Measurements from ENCODE around the gene ATXN7L2.

The ATXN7L2 gene

DNA sequence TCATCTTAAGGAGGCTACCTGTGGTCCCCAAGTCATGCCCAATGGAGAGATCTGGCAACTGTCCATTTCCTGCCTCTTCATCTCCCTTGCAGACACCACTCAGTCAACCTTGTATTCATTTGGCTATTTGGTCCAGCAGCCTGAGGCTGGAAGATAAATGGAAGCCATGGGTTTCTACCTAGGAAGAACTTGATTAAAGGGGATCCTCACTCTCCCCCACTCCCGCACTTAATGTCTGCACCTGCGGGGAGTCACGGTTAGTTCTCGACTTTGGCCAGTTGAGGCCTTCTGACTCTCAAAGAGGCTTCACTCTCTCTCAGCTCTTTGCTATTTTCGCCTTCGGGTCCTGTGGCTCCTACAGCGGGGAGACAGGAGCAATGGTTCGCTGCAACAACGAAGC is 8.4 kb upstream of the ATXN7L2 start:
- no peaks in the 10 kb centered on the region for H3K36me3 ChIP-seq (ENCODE audit: control insufficient read depth in 2 of 2, insufficient read depth in 2 of 2, low read length in 2 of 2)
- no peak overlapping the region for H3K27ac ChIP-seq (ENCODE audit: low read depth in 2 of 2, low read length in 2 of 2)
- no peak overlapping the region for H3K4me3 ChIP-seq (ENCODE audit: low read length in 2 of 2)
- no peak overlapping the region for H3K9ac ChIP-seq (ENCODE audit: low read depth in 1 of 2, low read length in 2 of 2)
- no peaks in the 10 kb centered on the region for H3K4me1 ChIP-seq (ENCODE audit: control insufficient read depth in 2 of 2, insufficient read depth in 2 of 2, low read length in 2 of 2)
- H3K27me3 ChIP-seq (ENCODE audit: control insufficient read depth in 2 of 2, insufficient read depth in 2 of 2, low read length in 2 of 2), result peaks cover 7% of the 10 kb centered on the region in 2 donors
- no peaks in the 10 kb centered on the region for H3K9me3 ChIP-seq (ENCODE audit: control insufficient read depth in 2 of 2, low read length in 2 of 2)

DNA sequence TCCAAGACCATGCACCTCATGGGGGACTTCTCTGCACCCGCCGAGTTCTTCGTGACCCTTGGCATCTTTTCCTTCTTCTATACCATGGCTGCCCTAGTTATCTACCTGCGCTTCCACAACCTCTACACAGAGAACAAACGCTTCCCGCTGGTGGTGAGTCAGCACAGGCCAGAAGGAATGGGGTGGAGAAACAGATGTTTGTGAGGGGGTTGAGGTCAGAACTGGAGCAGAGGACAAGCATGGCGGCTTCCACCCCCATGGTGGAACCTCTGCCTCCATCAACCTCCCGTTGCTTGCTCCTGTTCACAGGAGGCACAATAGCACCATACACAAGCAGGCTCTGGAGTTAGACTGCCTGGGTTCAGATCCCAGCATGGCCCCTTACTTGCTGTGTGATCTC is 6.9 kb upstream of the ATXN7L2 start:
- H3K36me3 ChIP-seq (ENCODE audit: control insufficient read depth in 2 of 2, insufficient read depth in 2 of 2, low read length in 2 of 2), result no peaks in the 10 kb centered on the region
- no peak overlapping the region for H3K4me3 ChIP-seq (ENCODE audit: low read length in 2 of 2)
- H3K27me3 ChIP-seq (ENCODE audit: control insufficient read depth in 2 of 2, insufficient read depth in 2 of 2, low read length in 2 of 2), result peaks cover 0 to 6% of the 10 kb centered on the region in 2 donors
- no peak overlapping the region for H3K9ac ChIP-seq (ENCODE audit: low read depth in 1 of 2, low read length in 2 of 2)
- no peaks in the 10 kb centered on the region for H3K4me1 ChIP-seq (ENCODE audit: control insufficient read depth in 2 of 2, insufficient read depth in 2 of 2, low read length in 2 of 2)
- H3K9me3 ChIP-seq (ENCODE audit: control insufficient read depth in 2 of 2, low read length in 2 of 2), result no peaks in the 10 kb centered on the region
- no peak overlapping the region for H3K27ac ChIP-seq (ENCODE audit: low read depth in 2 of 2, low read length in 2 of 2)

DNA sequence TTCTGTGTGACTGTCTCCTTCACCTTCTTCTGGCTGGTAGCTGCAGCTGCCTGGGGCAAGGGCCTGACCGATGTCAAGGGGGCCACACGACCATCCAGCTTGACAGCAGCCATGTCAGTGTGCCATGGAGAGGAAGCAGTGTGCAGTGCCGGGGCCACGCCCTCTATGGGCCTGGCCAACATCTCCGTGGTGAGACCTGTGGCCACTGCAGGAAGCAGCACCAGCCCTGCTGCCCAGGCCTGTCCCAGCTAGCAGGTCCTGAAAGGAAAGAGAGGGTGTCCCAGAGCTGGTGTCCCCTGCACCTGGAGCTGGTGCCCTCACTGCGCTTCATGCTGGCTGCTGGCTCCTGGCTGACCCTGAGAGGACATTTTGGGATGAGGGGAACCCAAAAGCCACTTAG is 5.9 kb upstream of the ATXN7L2 start:
- peaks cover 0 to 6% of the 10 kb centered on the region in 2 donors for H3K27me3 ChIP-seq (ENCODE audit: control insufficient read depth in 2 of 2, insufficient read depth in 2 of 2, low read length in 2 of 2)
- no peak overlapping the region for H3K4me3 ChIP-seq (ENCODE audit: low read length in 2 of 2)
- H3K9me3 ChIP-seq (ENCODE audit: control insufficient read depth in 2 of 2, low read length in 2 of 2), result no peaks in the 10 kb centered on the region
- H3K4me1 ChIP-seq (ENCODE audit: control insufficient read depth in 2 of 2, insufficient read depth in 2 of 2, low read length in 2 of 2), result peaks cover 0 to under 1% of the 10 kb centered on the region in 2 donors
- H3K9ac ChIP-seq (ENCODE audit: low read depth in 1 of 2, low read length in 2 of 2), result no peak overlapping the region
- no peak overlapping the region for H3K27ac ChIP-seq (ENCODE audit: low read depth in 2 of 2, low read length in 2 of 2)
- H3K36me3 ChIP-seq (ENCODE audit: control insufficient read depth in 2 of 2, insufficient read depth in 2 of 2, low read length in 2 of 2), result no peaks in the 10 kb centered on the region

DNA sequence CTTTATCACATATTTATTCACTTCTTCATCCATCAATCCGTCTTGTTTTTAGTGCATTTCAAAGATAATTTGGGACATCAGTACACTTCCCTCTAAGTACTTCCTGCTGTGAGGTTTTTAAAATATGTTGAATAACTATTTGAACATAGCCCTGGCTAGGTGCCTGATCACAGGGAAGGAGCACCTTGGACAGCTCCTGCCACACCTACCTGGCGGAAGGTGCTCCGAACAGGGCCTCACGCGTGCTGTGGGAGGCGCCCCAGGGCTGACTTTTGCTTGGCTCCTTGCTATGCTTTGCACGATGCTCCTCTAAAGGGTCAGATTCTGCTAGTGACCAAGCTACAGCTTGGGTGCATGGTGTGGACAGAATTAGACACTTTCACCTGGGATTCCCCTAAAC is 4.9 kb upstream of the ATXN7L2 start:
- peaks cover 6 to 7% of the 10 kb centered on the region in 2 donors for H3K4me1 ChIP-seq (ENCODE audit: control insufficient read depth in 2 of 2, insufficient read depth in 2 of 2, low read length in 2 of 2)
- peaks cover 2 to 3% of the 10 kb centered on the region in 2 donors for H3K27me3 ChIP-seq (ENCODE audit: control insufficient read depth in 2 of 2, insufficient read depth in 2 of 2, low read length in 2 of 2)
- no peak overlapping the region for H3K4me3 ChIP-seq (ENCODE audit: low read length in 2 of 2)
- H3K9ac ChIP-seq (ENCODE audit: low read depth in 1 of 2, low read length in 2 of 2), result no peak overlapping the region
- H3K27ac ChIP-seq (ENCODE audit: low read depth in 2 of 2, low read length in 2 of 2), result no peak overlapping the region
- H3K36me3 ChIP-seq (ENCODE audit: control insufficient read depth in 2 of 2, insufficient read depth in 2 of 2, low read length in 2 of 2), result no peaks in the 10 kb centered on the region
- no peaks in the 10 kb centered on the region for H3K9me3 ChIP-seq (ENCODE audit: control insufficient read depth in 2 of 2, low read length in 2 of 2)

DNA sequence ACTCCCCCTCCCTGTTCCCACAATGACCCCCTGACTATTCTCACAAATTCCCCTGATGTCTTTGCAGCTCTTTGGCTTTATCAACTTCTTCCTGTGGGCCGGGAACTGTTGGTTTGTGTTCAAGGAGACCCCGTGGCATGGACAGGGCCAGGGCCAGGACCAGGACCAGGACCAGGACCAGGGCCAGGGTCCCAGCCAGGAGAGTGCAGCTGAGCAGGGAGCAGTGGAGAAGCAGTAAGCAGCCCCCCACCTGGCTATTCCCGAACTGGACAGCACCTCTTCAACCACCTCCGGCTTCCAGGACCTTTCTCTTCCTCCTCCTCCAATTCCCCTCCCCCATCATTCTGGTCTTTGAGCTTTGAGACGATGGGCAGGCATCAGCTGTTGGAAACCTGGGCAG is 4.4 kb upstream of the ATXN7L2 start:
- Histone ChIP-seq H3K4me1 (ENCODE audit: control insufficient read depth in 2 of 2, insufficient read depth in 2 of 2, low read length in 2 of 2) (peaks cover 8 to 9% of the 10 kb centered on the region in 2 donors), H3K4me3 (ENCODE audit: low read length in 2 of 2) (no peak overlapping the region), H3K27me3 (ENCODE audit: control insufficient read depth in 2 of 2, insufficient read depth in 2 of 2, low read length in 2 of 2) (peaks cover 2 to 3% of the 10 kb centered on the region in 2 donors), H3K9ac (ENCODE audit: low read depth in 1 of 2, low read length in 2 of 2) (no peak overlapping the region), H3K36me3 (ENCODE audit: control insufficient read depth in 2 of 2, insufficient read depth in 2 of 2, low read length in 2 of 2) (no peaks in the 10 kb centered on the region), H3K27ac (ENCODE audit: low read depth in 2 of 2, low read length in 2 of 2) (no peak overlapping the region), H3K9me3 (ENCODE audit: control insufficient read depth in 2 of 2, low read length in 2 of 2) (no peaks in the 10 kb centered on the region)

DNA sequence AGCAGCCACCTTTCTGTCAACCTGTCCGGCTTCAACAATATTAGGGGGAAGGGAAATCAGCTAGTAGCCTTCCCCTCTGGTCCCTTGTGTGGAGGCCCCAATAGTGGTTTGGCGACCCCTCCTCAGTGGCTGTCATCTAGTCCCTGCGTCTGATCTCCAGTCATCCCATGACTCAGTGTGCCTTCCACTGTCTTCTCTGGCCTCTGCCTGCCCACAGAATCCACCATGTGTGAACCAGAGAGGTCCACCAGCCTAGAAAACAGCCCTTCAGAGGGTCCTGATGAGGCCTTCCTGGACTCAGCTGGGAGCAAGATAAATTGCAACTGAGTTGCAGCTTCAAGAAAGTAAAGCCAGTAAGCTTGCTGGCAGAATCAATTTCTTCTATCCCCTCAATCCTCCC is 3.8 kb upstream of the ATXN7L2 start:
- no peak overlapping the region for H3K4me3 ChIP-seq (ENCODE audit: low read length in 2 of 2)
- no peaks in the 10 kb centered on the region for H3K9me3 ChIP-seq (ENCODE audit: control insufficient read depth in 2 of 2, low read length in 2 of 2)
- no peaks in the 10 kb centered on the region for H3K36me3 ChIP-seq (ENCODE audit: control insufficient read depth in 2 of 2, insufficient read depth in 2 of 2, low read length in 2 of 2)
- H3K9ac ChIP-seq (ENCODE audit: low read depth in 1 of 2, low read length in 2 of 2), result no peak overlapping the region
- peaks cover 12 to 13% of the 10 kb centered on the region in 2 donors for H3K4me1 ChIP-seq (ENCODE audit: control insufficient read depth in 2 of 2, insufficient read depth in 2 of 2, low read length in 2 of 2)
- no peak overlapping the region for H3K27ac ChIP-seq (ENCODE audit: low read depth in 2 of 2, low read length in 2 of 2)
- H3K27me3 ChIP-seq (ENCODE audit: control insufficient read depth in 2 of 2, insufficient read depth in 2 of 2, low read length in 2 of 2), result peaks cover 2 to 3% of the 10 kb centered on the region in 2 donors

DNA sequence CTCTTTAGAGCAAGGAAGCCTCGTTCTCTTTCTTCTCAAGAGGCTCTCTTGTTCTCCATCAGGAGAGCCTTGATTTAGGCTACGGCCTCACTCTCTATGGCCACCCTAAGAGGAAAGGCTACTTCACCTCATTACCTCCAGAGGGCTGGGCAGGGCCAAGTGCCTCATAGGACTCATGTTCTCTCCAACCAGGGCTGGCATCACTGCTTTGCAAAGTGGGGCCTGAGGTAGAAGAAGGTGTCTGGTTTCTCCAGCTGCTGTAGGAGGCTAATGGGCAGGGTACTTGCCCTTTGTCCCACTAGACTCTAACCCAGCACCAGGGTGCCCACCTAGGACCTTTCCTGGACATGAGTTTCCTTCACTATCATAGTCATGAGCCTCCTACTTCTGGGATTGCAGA is 2.1 kb upstream of the ATXN7L2 start:
- Histone ChIP-seq H3K36me3 (ENCODE audit: control insufficient read depth in 2 of 2, insufficient read depth in 2 of 2, low read length in 2 of 2) (no peaks in the 10 kb centered on the region), H3K4me1 (ENCODE audit: control insufficient read depth in 2 of 2, insufficient read depth in 2 of 2, low read length in 2 of 2) (peaks cover 12 to 13% of the 10 kb centered on the region in 2 donors), H3K27me3 (ENCODE audit: control insufficient read depth in 2 of 2, insufficient read depth in 2 of 2, low read length in 2 of 2) (peaks cover 2 to 3% of the 10 kb centered on the region in 2 donors), H3K4me3 (ENCODE audit: low read length in 2 of 2) (no peak overlapping the region), H3K9ac (ENCODE audit: low read depth in 1 of 2, low read length in 2 of 2) (no peak overlapping the region), H3K9me3 (ENCODE audit: control insufficient read depth in 2 of 2, low read length in 2 of 2) (no peaks in the 10 kb centered on the region), H3K27ac (ENCODE audit: low read depth in 2 of 2, low read length in 2 of 2) (no peak overlapping the region)

DNA sequence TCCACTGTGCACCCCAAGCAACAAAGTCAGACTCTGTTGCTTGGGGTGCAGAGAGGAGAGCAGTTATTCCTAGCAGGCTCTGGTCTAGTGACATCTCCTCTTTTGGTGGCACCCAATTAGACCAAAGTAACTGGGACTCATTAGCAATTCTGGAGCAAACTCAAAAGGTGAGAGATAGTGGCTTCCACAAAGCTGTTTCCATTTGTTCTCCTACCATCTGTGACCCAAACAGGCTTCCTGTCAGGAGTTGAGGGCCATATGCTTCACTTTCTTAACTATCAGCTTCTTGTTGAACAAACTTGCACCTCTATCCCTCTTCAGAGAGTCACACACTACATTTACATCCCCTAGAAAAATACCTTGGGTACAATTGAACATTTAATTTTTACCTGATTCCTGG is 1.5 kb upstream of the ATXN7L2 start:
- H3K36me3 ChIP-seq (ENCODE audit: control insufficient read depth in 2 of 2, insufficient read depth in 2 of 2, low read length in 2 of 2), result no peaks in the 10 kb centered on the region
- H3K4me1 ChIP-seq (ENCODE audit: control insufficient read depth in 2 of 2, insufficient read depth in 2 of 2, low read length in 2 of 2), result peaks cover 12 to 13% of the 10 kb centered on the region in 2 donors
- H3K9me3 ChIP-seq (ENCODE audit: control insufficient read depth in 2 of 2, low read length in 2 of 2), result no peaks in the 10 kb centered on the region
- H3K27ac ChIP-seq (ENCODE audit: low read depth in 2 of 2, low read length in 2 of 2), result no peak overlapping the region
- no peak overlapping the region for H3K4me3 ChIP-seq (ENCODE audit: low read length in 2 of 2)
- peaks cover 2 to 3% of the 10 kb centered on the region in 2 donors for H3K27me3 ChIP-seq (ENCODE audit: control insufficient read depth in 2 of 2, insufficient read depth in 2 of 2, low read length in 2 of 2)
- H3K9ac ChIP-seq (ENCODE audit: low read depth in 1 of 2, low read length in 2 of 2), result no peak overlapping the region

DNA sequence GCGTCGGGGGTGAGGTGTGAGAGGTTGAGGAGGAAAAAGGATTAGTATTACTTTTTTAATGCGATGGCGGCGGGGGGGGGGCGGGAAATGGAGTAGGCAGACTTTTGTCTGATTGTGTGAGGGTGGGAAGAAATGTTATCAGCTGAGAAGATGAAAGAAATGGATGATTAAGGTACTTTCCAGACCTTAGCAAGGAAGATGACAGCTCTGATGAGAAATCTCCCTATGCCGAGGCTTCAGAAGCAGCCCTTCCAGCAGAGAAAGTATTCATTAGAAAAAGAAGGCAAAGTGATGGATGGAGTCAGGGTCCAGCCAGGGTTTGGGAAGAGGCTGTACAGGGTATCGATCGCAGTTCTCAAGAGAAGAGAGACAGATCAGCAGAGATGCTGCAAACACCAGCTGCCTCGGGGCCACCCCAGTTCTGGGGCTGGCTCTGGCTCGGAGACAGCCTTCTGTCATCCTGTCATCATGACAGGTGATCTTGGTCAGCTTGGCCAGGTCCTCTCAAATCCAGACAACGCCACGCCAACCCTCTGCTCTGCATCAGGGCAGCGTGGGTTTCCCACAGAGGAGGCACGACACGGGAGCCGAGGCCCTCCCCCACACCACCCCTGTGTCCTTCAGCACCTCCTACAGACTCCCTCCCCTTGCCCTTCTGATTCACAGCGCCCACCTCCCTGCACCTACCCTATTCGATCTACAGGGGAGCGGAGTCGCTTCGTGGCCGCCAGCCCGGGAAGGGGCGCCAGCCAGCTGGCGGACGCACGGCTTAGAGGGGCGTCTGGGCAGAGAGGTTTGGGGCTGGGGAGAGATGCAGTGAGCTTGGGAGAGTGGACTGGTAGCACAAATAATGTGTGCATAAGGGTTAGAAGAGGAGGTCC is 674 bp upstream of the ATXN7L2 start:
- Histone ChIP-seq H3K36me3 (ENCODE audit: control insufficient read depth in 2 of 2, insufficient read depth in 2 of 2, low read length in 2 of 2) (no peaks in the 10 kb centered on the region), H3K4me1 (ENCODE audit: control insufficient read depth in 2 of 2, insufficient read depth in 2 of 2, low read length in 2 of 2) (peaks cover 12 to 13% of the 10 kb centered on the region in 2 donors), H3K9me3 (ENCODE audit: control insufficient read depth in 2 of 2, low read length in 2 of 2) (no peaks in the 10 kb centered on the region), H3K9ac (ENCODE audit: low read depth in 1 of 2, low read length in 2 of 2) (peak overlapping the region in 1 of 2 donors; percentile 14), H3K4me3 (ENCODE audit: low read length in 2 of 2) (peak overlapping the region; percentile 75 to 90), H3K27ac (ENCODE audit: low read depth in 2 of 2, low read length in 2 of 2) (no peak overlapping the region), H3K27me3 (ENCODE audit: control insufficient read depth in 2 of 2, insufficient read depth in 2 of 2, low read length in 2 of 2) (peaks cover 2 to 3% of the 10 kb centered on the region in 2 donors)

DNA sequence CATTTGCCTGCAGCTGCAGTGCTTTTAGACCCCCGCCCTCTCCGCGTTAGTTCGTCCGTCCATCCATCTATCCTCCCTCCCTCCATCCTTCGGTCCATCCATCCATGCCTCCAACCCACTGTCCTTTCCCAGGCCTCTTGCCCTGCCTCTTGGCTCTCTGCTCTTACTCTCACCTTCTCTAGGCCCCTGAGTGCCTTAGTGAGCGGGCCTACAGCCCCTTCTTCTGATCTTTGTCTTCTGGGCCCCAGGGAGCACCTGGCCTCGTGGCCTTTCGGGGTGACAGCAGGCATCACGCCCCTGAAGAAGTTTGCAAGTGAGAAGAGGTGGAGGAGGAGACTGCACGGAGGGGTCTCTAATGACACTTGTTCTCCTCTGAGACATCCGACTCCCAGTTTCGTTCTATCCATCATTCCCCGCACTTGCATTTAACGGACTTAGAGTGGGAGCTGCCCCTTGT is 842 bp downstream of the ATXN7L2 start:
- Histone ChIP-seq H3K4me1 (ENCODE audit: control insufficient read depth in 2 of 2, insufficient read depth in 2 of 2, low read length in 2 of 2) (peaks cover 12 to 13% of the 10 kb centered on the region in 2 donors), H3K9ac (ENCODE audit: low read depth in 1 of 2, low read length in 2 of 2) (peak overlapping the region; percentile 70 to 73), H3K27ac (ENCODE audit: low read depth in 2 of 2, low read length in 2 of 2) (no peak overlapping the region)

More for the DNA sequence above, 842 bp downstream of the ATXN7L2 start:
- Histone ChIP-seq H3K27me3 (ENCODE audit: control insufficient read depth in 2 of 2, insufficient read depth in 2 of 2, low read length in 2 of 2) (peaks cover 2 to 3% of the 10 kb centered on the region in 2 donors), H3K9me3 (ENCODE audit: control insufficient read depth in 2 of 2, low read length in 2 of 2) (no peaks in the 10 kb centered on the region), H3K36me3 (ENCODE audit: control insufficient read depth in 2 of 2, insufficient read depth in 2 of 2, low read length in 2 of 2) (no peaks in the 10 kb centered on the region), H3K4me3 (ENCODE audit: low read length in 2 of 2) (peak overlapping the region; percentile 69 to 83)

All from mucosa of rectum (tissue), 2 donors.